Neural cell (in vitro differentiated cells): Measurements from ENCODE around the gene CFAP58. TPM values are rescaled to one million over a fixed set of nuclear protein-coding genes. Genes with fewer than 3 reads are reported as not detected.

Source experiments
- H2AFZ ChIP-seq: fragments of 200-600, 300-800 bp; sonication (generic), shearing (Covaris generic); 2 replicates; pipeline ENCODE4 v1.6.0; 2014; ENCODE audit warnings: low read depth, mild to moderate bottlenecking, antibody characterized with exemption, low read length, moderate library complexity
- H3F3A ChIP-seq: fragments of 200-600 bp; shearing (Covaris generic); 2 replicates; pipeline ENCODE4 v1.6.1; 2016; ENCODE audit warnings: mild to moderate bottlenecking, moderate library complexity, mixed read lengths, antibody characterized with exemption, low read length; ENCODE audit not compliant: insufficient read depth, poor library complexity, severe bottlenecking
- H3K27ac ChIP-seq: fragments of 200-600, 300-800 bp; sonication (generic), shearing (Covaris generic); 2 replicates; pipeline ENCODE4 v1.5.1; 2014; ENCODE audit warnings: mild to moderate bottlenecking, low read length, moderate library complexity
- H3K27me3 ChIP-seq: fragments of 300-800, 200-600 bp; sonication (generic), shearing (Covaris generic); 2 replicates; pipeline ENCODE4 v1.6.0; 2014; ENCODE audit warnings: mild to moderate bottlenecking, low read depth, low read length, moderate library complexity; ENCODE audit not compliant: insufficient read depth
- H3K36me3 ChIP-seq: fragments of 300-800, 200-600 bp; sonication (generic), shearing (Covaris generic); 2 replicates; pipeline ENCODE4 v1.5.1; 2014; ENCODE audit warnings: mild to moderate bottlenecking, antibody characterized with exemption, low read length, moderate library complexity; ENCODE audit not compliant: insufficient read depth
- H3K4me2 ChIP-seq: fragments of 300-800, 200-600 bp; sonication (generic), shearing (Covaris generic); 2 replicates; pipeline ENCODE4 v1.6.0; 2014; ENCODE audit warnings: mild to moderate bottlenecking, low read length
- H3K4me3 ChIP-seq: fragments of 300-800, 200-600 bp; sonication (generic), shearing (Covaris generic); 2 replicates; pipeline ENCODE4 v1.5.1; 2014; ENCODE audit warnings: mild to moderate bottlenecking, low read length, moderate library complexity
- H3K79me2 ChIP-seq: fragments of 200-600 bp; shearing (Covaris generic); replicated peaks from 2 replicates; pipeline ENCODE4 v1.6.0; 2014; ENCODE audit warnings: mild to moderate bottlenecking, low read length, moderate library complexity; ENCODE audit not compliant: insufficient read depth
- H3K9ac ChIP-seq: fragments of 300-800, 200-600 bp; sonication (generic), shearing (Covaris generic); 2 replicates; pipeline ENCODE4 v1.6.1; 2016; ENCODE audit warnings: mild to moderate bottlenecking, low read length, mixed read lengths
- H3K9me2 ChIP-seq: fragments of 200-600 bp; shearing (Covaris generic); 2 replicates; pipeline ENCODE4 v1.6.1; 2016; ENCODE audit warnings: mild to moderate bottlenecking, low read length, mixed read lengths; ENCODE audit not compliant: insufficient read depth
- H3K9me3 ChIP-seq: fragments of 200-600, 300-800 bp; sonication (generic), shearing (Covaris generic); 2 replicates; pipeline ENCODE4 v1.6.1; 2016; ENCODE audit warnings: mild to moderate bottlenecking, mixed run types, low read length, moderate library complexity, mixed read lengths
- H4K20me1 ChIP-seq: fragments of 200-600 bp; shearing (Covaris generic); 2 replicates; pipeline ENCODE4 v1.6.1; 2016; ENCODE audit warnings: mild to moderate bottlenecking, mixed run types; ENCODE audit not compliant: insufficient read depth
- EP300 ChIP-seq: fragments of 450-650 bp; conservative IDR thresholded peaks from 2 replicates; pipeline ENCODE4 v1.6.1; 2014; ENCODE audit warnings: antibody characterized with exemption, mild to moderate bottlenecking, moderate library complexity; ENCODE audit not compliant: poor library complexity, severe bottlenecking
- EZH2 ChIP-seq: fragments of 200-600, 300-800 bp; shearing (Covaris generic), sonication (generic); IDR thresholded peaks from 2 replicates; pipeline ENCODE4 v1.6.1; 2014; ENCODE audit warnings: antibody characterized with exemption, low read length, borderline replicate concordance, mild to moderate bottlenecking; ENCODE audit not compliant: insufficient read depth, poor library complexity, severe bottlenecking
- MXI1 ChIP-seq: fragments of 450-650 bp; conservative IDR thresholded peaks from 2 replicates; pipeline ENCODE4 v1.6.1; 2014; ENCODE audit warnings: antibody characterized with exemption, mild to moderate bottlenecking; ENCODE audit not compliant: poor library complexity, severe bottlenecking
- POLR2AphosphoS5 ChIP-seq: IDR thresholded peaks from 2 replicates; pipeline ENCODE4 v1.6.1; 2012
- RAD21 ChIP-seq: fragments of 450-650 bp; conservative IDR thresholded peaks from 2 replicates; pipeline ENCODE4 v1.6.1; 2014; ENCODE audit warnings: antibody characterized with exemption, mild to moderate bottlenecking, moderate library complexity
- SMC3 ChIP-seq: fragments of 450-650 bp; conservative IDR thresholded peaks from 2 replicates; pipeline ENCODE4 v1.6.1; 2014; ENCODE audit warnings: antibody characterized with exemption, mild to moderate bottlenecking, moderate library complexity; ENCODE audit not compliant: poor library complexity
- TAF1 ChIP-seq: IDR thresholded peaks from 2 replicates; pipeline ENCODE4 v1.6.1; 2012; ENCODE audit warnings: low read depth
- polyA plus RNA-seq: library from polyadenylated mRNA; depleted of rRNA; stranded (reverse); fragments of >200 nt; gene quantifications from 2 replicates; pipeline ENCODE4 v1.2.3, GENCODE V29; 2014
- TF ChIP-seq, protein P1 (sequence below): IDR thresholded peaks from 2 replicates; pipeline ENCODE4 v1.6.1; 2012; ENCODE audit warnings: borderline replicate concordance
- TF ChIP-seq, protein P2 (sequence below): fragments of 450-650 bp; IDR thresholded peaks from 2 replicates; pipeline ENCODE4 v1.5.1; 2014; ENCODE audit warnings: antibody characterized with exemption, mild to moderate bottlenecking, moderate library complexity; ENCODE audit not compliant: poor library complexity, severe bottlenecking

The CFAP58 gene
- polyA plus RNA-seq, 1 donor from 2014 or later, result not detected

DNA sequence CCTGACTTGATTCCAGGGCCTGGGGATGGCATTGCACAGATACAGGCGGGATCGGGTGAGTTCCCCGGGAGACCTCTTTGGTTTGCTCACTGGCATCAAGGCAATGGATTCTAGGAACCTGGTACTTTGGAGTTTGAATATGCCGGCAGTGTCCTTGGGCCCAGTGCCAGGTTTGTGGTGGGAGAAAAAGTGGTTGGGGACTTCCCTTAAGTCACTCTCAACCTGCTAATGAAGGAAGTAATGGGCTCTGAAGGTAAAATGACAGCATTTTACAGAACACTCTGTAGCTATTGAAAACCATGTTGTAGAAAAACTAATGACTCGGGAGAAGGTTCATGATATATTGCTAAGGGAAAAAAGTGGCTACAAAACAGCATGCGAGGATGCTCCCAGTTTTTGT, 129.9 kb downstream of the CFAP58 start:
- Histone ChIP-seq H2AFZ (no peak overlapping the region), H3K9ac (no peak overlapping the region), H3K36me3 (no peaks in the 10 kb centered on the region), H4K20me1 (no peaks in the 10 kb centered on the region), H3K4me3 (no peak overlapping the region), H3K27ac (no peak overlapping the region), H3K79me2 (no peaks in the 10 kb centered on the region), H3K27me3 (no peaks in the 10 kb centered on the region), H3K4me2 (no peak overlapping the region), H3K9me3 (no peaks in the 10 kb centered on the region), H3K9me2 (no peaks in the 10 kb centered on the region), H3F3A (no peaks in the 10 kb centered on the region)
- TF ChIP-seq RAD21 (no peak), TAF1 (no peak), EP300 (no peak), SMC3 (no peak), EZH2 (no peak), POLR2AphosphoS5 (no peak), MXI1 (no peak)
- TF ChIP-seq, protein P1, sequence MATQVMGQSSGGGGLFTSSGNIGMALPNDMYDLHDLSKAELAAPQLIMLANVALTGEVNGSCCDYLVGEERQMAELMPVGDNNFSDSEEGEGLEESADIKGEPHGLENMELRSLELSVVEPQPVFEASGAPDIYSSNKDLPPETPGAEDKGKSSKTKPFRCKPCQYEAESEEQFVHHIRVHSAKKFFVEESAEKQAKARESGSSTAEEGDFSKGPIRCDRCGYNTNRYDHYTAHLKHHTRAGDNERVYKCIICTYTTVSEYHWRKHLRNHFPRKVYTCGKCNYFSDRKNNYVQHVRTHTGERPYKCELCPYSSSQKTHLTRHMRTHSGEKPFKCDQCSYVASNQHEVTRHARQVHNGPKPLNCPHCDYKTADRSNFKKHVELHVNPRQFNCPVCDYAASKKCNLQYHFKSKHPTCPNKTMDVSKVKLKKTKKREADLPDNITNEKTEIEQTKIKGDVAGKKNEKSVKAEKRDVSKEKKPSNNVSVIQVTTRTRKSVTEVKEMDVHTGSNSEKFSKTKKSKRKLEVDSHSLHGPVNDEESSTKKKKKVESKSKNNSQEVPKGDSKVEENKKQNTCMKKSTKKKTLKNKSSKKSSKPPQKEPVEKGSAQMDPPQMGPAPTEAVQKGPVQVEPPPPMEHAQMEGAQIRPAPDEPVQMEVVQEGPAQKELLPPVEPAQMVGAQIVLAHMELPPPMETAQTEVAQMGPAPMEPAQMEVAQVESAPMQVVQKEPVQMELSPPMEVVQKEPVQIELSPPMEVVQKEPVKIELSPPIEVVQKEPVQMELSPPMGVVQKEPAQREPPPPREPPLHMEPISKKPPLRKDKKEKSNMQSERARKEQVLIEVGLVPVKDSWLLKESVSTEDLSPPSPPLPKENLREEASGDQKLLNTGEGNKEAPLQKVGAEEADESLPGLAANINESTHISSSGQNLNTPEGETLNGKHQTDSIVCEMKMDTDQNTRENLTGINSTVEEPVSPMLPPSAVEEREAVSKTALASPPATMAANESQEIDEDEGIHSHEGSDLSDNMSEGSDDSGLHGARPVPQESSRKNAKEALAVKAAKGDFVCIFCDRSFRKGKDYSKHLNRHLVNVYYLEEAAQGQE, result no peak
- TF ChIP-seq, protein P2, sequence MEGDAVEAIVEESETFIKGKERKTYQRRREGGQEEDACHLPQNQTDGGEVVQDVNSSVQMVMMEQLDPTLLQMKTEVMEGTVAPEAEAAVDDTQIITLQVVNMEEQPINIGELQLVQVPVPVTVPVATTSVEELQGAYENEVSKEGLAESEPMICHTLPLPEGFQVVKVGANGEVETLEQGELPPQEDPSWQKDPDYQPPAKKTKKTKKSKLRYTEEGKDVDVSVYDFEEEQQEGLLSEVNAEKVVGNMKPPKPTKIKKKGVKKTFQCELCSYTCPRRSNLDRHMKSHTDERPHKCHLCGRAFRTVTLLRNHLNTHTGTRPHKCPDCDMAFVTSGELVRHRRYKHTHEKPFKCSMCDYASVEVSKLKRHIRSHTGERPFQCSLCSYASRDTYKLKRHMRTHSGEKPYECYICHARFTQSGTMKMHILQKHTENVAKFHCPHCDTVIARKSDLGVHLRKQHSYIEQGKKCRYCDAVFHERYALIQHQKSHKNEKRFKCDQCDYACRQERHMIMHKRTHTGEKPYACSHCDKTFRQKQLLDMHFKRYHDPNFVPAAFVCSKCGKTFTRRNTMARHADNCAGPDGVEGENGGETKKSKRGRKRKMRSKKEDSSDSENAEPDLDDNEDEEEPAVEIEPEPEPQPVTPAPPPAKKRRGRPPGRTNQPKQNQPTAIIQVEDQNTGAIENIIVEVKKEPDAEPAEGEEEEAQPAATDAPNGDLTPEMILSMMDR, result no peak

DNA sequence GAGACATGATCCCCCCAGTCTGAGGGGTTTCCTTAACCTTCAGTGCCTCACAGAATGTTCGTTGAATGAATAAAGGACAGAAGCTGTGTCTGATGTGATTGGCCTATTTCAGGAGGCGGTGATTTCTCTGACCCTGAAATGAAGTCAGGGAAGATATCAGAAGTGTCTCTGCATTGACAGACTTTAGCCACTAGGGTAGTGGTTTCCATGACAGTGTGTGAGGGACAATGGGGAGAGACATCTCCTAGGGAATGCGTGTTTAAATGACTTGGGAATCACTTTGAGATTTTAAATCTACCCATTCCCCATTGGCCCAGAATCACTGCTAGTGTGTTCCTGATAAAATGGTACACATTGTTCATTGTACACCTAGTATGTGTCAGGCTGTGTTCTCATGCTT, 132.0 kb downstream of the CFAP58 start:
- Histone ChIP-seq H3K4me3 (no peak overlapping the region), H3K79me2 (no peaks in the 10 kb centered on the region), H3K9me2 (no peaks in the 10 kb centered on the region), H3K9ac (no peak overlapping the region), H2AFZ (no peak overlapping the region), H3K4me2 (no peak overlapping the region), H3F3A (no peaks in the 10 kb centered on the region), H3K27ac (no peak overlapping the region), H4K20me1 (no peaks in the 10 kb centered on the region), H3K9me3 (no peaks in the 10 kb centered on the region), H3K27me3 (no peaks in the 10 kb centered on the region), H3K36me3 (no peaks in the 10 kb centered on the region)
- TF ChIP-seq SMC3, result no peak
- TF ChIP-seq EZH2, result no peak
- TF ChIP-seq, protein P1, result no peak
